ENCODE data around the gene MRRF.

MRRF gene

DNA sequence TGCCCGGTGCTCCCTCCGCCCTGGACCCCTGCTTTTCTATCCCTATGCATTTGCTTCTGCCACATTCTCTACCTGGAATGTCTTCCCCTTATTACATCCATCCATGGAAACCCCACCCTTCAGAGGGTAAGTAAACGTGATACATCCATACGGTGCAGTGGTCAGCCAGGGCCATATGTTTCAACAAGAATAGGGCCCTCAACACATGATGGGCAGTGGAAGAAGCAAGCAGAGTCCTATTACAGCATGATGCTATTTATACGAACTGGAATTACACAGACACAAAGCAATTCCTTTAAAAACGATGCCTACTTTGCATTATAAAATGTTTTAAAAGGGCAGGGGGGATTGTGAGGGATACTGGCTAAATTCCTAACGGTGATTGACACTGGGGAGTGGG is 68.0 kb downstream of the MRRF start:
- no peak for DNase-seq (ENCODE audit: low spot score)

DNA sequence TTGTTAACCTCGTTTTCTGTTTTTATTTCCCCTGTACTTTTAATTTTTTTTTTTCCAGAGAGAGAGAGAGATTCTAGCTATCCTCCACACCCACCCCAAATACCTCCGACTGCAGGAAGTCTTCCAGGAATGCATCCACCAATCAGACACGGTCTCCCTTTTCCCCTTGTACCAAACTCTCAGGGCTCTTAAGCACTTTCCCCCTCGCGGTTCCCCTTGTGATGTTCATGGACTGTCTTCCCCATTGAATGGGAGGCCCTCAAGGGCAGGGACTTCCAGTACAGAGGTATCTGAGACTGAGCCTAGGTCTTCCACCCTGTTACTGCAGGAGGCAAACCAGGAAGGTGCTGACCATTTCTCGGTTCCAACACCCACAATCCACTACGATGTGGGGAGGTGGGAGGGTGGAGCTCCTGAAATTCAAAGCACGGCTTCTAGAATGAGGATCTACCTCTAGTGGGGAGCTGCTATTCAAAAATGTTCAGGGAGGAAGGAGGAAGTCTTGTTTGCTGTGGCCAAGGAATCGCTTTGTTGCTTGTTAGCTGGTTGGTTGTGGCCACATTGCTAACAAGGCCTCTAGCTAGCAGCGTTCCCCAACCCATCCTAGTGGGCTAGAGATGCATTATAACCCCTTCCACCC is 68.6 kb downstream of the MRRF start:
- no peak for DNase-seq (ENCODE audit: low spot score)

DNA sequence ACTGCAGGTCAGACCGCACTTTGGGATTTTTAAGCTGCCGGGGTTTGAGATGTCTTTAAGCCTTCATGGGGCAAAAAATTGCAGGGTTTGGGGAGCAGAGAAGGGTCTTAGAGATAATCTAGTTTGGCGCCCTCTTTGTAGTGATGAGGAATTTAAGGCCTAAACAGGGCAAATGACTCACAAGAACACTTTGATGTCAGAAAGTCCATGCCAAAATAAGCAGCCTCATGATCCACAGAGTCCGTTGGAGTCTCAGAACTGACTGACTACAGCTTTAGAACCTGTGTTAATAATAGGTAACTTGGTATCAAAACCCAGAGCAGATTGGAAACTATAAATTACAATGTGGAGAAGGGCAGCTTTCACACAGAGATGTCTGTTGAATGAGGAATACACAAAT is 70.2 kb downstream of the MRRF start:
- no peak for DNase-seq (ENCODE audit: low spot score)

DNA sequence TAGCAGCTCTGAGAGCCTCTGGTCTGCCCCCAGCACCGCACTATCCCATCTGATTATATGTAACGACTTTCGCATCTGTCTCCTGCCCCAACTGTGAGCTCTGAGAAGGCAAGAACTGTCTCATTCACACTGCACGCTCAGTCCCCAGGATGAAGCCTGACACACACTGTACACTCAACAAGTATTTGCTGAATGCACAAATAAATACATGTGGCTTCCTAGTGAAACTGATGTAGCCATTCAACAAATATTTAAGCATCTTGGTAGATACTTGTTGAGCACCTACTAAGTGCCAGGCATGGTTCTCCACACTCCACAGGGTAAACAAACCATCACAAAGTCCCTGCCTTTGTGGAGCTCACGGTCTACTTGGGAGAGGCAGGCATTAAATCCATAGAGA is 71.5 kb downstream of the MRRF start:
- DNase-seq (ENCODE audit: low spot score) = no peak

DNA sequence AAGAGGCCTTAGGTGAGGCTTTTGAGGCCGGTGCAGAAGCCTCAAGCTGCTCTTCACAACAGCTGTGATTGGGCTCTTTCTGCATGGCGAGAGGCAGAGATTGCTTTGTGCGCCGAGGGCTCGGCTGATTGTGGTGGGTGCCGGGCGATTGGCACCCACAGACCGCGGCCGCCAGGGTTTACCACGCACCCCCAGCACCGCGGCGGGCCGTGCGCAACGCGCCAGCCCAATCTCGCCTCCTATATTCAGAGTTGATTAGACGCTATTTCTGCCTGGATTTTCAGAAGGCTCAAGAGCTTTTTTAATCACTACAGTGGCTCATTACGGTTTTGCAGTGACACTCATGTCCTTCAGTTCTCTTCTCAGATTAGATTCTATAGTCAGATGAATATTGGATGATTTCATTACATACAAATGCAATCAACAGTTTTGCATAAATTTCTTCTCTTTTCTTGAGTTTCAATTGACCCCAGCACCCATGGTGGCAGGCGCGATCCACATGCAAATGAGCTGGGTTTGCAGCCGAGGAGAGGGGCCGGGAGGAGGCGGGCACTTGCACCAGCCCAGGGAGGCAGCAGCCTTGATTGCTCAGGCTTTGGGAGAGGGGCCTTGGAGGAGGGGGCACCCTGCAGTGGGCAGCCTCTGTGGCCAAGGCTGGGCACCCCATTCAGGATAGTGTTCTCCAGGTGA is 72.3 kb downstream of the MRRF start:
- no peak for DNase-seq (ENCODE audit: low spot score)

DNA sequence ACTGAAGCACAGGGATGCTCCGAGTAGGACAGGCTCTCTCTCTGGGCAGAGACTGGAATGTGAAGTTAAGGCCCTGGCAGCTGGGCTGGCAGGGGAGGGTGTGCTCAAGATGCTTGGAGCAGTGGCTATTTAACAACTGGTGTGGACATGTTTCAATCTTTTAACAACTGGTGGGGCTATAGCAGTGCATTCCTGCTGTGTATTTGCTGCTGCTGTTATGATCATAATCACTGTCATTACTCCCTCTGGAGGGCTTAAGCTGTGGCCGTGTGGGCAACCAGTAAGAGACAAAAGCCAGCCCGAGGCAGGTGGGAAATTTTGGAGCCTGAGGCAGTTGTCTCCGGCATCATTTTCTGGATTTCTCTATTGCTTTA is 72.9 kb downstream of the MRRF start:
- DNase-seq (ENCODE audit: low spot score) = no peak

DNA sequence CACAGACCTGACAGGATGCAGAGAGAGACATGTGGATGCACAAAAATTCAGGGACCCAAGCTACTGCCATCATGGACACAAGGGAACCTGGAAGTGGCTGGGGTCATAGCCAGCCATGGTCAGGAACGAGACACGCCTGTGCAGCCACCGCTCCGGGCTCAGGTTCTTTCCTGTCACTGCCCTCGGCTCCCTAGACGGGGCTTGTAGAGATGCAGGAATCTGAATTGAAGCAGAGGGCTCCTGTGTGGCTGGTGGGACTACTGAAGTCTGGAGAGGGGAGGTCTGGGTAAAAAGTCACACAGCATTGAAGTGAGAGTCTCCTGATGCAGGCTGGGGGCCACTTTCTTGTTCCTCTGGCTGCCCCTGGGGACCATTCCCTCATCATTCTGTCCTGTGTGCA is 73.9 kb downstream of the MRRF start:
- DNase-seq (ENCODE audit: low spot score) = no peak

DNA sequence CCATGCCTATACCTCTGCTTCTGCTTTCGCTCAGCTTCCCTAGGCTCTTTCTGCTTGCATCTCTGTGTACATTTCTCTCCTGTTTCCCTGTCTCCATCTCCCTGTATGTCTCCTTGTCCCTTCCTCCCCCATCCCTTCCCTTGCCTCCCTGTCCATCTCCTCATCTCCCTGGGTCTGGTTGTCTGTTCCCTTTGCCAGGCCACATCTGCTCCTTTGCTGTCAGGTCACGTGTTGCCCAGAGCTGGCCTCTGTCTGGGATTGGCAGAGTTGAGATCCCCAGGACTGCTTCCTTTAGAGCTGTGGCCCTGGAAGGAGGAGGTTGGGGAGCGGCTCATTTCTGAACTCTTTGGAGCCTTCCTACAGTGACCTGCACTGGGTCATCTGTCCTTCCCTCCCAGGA is 74.3 kb downstream of the MRRF start:
- DNase-seq (ENCODE audit: low spot score) = no peak

DNA sequence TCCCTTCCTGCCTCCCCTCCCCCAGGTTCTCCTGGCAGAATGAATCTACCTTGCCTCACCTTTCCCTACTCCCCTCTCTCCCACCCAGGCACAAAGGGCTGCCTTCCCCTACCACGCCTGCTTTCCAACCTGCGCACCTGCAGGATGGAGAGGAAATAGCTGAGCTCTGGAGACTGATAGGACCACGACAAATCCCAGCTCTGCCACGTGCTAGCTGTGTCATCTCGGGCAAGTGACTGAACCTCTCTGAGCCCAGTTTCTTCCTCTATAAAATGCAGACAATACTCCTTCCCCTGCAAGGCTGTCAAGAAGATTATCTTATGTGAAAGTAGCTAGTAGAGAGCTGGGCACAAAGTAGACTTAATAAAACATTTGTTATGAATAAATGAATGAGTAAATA is 74.9 kb downstream of the MRRF start:
- no peak for DNase-seq (ENCODE audit: low spot score)

DNA sequence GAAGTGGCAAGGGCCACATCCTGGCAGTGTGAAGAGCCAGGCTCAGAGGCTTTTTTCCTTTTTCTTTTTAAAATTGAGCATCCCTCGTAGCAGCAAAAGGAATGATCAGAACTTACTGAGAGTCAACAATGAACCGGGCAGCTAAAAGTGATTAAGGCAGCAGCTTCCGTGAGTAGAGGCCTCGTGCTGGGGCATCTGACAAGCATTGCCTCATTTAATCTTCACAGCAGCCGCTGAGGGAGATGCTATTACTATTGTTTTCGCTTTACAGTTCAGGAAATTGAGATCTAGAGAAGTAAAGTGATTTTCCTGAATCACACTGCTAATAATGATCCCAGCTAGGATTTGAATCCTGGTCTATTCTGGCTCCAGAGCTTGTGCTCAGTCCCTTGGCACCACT is 75.5 kb downstream of the MRRF start:
- no peak for DNase-seq (ENCODE audit: low spot score)

DNA sequence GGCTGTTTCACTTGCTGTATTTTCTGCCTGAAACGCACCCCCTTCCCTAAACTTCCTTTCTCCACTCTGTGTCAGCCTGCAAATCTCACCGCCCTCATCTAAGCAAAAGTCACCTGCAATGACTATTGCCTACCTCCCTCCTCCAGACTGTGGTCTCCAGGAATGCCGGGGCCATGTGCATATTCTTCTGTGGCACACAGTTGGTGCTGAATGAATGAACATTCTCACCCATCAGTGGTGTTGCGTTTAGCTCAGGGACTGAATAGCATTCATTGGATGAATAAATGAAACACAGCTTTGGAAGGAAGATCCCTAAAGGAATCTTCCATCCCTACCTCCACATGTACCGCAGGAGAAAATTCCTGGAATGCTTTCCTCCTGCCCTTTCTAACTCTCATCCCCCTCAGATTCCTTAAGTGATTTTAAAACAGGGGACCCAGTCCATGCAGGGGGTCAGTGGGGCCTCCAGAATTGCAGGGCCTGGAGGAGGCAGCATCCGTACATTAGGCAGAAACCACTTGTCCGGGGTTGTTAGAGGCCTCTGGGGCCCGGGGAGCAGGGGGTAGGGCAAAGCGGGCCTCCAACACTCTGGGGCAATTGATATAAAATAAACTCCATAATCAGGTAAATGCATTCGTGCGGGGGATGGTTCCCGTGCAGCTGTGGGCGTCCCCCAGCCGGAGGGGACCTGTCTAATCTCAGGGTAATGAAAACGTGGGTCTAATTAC is 77.8 kb downstream of the MRRF start:
- DNase-seq (ENCODE audit: low spot score) = no peak

DNA sequence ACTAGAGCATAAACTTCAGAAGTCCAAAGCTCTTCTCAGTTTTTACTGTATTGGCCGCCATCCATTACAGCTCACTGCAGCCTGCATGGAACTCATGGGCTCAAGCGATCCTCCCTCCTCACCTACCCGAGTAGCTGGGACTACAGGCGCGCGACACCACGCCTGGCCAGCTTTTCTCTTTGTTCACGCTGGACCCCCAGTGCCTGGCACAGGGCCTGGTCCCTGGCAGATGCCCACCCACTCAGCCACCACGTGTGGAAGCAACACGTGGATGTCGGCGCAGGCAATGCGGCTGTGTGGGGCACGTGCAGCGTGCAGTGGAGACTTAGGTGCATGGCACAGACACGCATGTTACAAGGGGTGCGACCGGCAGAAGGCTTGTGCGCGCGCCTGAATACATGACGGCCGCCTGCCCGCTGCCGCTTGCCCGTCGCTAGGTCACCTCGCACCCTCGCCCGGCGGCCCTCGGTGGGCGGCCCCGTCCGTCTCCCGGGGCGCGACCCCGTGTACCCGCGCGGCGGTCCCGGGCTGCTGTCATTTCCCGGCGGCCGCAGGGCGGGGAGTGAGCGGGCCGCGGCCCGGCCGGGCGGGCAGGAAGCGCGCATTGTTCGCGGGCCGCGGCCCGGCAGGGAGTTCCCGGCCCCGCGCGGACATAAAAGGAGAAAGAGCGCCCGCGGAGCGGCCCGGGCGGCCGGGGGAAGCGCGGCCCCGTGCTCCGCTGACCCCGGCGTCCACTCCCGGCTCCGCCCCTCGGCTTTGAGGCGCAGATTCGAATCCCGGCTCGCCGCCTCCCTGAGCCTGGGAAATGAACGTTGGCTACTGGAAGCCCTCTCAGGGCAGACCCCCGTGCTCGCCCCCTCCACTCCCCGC is 82.0 kb downstream of the MRRF start:
- DNase-seq (ENCODE audit: low spot score) = no peak

DNA sequence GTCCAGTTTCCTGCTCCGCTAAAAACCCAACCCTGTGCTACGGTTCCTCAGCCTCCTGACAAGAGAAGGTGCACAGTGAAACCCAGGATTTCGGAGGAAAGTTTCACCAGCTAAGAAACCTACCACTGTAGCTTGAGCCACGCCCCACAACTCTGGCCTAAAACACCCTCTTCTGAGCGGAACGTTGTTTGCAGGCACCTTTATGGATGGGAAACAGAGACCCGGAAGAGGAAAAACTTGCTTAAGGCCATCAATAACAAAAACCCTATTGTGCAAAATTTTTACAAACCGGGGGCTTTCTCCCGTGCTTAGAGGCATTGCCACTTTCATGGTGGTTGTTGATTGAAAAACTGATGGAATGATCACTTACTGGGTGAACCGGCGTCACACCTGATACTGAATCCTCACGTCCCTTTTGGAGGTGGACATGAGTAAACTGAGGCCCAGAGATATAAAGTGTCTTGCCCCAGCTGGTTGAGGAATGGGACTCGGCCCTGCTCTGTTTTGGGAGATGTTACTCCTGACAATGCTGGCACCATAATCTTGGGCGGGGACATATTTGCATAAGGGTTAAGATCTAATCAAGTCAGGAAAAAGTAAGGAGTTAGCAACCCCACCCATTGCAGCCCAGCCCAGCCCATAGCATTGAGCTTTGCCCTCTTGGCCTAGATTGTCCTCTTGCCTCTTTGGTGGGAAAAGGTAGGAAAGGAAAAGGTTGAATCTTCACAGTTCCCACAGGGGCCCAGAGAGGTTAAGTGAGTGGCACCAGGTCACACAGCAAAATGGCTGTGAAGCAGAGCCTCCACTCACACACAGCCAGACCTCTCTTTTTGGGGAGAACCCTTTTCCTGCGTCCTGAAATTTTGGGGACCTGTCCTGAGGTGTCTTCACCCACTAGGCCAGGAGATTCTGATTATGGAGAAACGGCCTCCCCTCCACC is 82.9 kb downstream of the MRRF start:
- peak; percentile 75 for DNase-seq (ENCODE audit: low spot score)

DNA sequence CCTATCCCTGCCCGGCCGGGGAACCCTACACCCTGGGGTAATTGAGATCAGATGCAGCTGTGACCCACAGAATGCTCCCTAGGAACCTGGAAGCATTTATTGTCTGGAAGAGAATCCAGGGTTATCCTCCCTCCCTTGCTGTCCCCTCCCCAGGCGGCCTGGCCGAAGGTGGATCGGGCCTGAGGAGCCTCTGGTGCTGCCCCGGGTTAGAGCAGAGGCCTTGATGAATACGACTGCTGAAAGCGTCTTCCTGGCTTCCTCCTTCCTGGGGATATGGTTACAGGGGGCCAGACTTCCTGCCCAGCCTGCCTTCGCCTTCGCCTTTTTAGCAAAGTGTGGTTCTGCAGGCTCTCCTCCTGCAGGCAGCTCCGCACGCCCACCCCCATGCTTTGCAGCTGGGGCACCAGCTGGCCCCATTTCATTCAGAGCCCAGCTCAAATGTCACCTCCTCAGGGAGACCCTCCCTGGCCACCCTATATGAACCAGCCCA is 83.7 kb downstream of the MRRF start:
- no peak for DNase-seq (ENCODE audit: low spot score)

DNA sequence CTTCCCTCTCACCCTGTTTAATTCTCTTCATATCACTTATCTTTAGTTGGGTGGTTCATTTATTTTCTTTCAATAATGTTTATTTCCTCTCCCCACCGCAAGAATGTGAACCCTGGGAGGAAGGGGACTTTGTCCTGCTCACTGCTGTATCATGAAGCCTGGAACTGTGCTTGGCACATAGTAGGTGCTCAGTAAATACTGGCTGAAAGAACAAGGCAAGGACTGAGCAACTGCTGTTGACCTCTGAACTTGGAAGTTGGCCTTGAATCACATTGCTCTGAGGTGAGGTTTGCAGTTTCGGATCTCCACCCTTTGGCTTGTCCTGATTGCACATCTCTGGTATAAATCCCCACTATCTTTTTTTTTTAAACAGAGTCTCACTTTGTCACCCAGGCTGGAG is 84.1 kb downstream of the MRRF start:
- DNase-seq (ENCODE audit: low spot score) = no peak

DNA sequence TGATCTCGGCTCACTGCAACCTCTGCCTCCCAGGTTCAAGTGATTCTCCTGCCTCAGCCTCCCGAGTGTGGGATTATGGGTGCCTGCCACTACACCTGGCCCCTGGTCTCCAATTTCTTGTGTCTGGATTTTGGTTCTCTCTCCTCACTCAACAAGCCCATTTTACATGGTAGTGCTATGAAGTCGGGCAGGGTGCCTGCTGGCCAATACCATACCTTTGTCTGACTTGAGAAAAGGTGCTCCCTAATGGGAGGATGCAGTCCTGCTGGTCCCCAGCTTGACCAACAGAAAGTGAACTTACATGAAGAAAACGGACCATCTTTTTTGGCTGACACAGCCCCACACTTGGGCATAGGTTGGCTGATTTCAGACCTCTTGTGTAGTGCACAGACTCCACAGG is 84.5 kb downstream of the MRRF start:
- no peak for DNase-seq (ENCODE audit: low spot score)

DNA sequence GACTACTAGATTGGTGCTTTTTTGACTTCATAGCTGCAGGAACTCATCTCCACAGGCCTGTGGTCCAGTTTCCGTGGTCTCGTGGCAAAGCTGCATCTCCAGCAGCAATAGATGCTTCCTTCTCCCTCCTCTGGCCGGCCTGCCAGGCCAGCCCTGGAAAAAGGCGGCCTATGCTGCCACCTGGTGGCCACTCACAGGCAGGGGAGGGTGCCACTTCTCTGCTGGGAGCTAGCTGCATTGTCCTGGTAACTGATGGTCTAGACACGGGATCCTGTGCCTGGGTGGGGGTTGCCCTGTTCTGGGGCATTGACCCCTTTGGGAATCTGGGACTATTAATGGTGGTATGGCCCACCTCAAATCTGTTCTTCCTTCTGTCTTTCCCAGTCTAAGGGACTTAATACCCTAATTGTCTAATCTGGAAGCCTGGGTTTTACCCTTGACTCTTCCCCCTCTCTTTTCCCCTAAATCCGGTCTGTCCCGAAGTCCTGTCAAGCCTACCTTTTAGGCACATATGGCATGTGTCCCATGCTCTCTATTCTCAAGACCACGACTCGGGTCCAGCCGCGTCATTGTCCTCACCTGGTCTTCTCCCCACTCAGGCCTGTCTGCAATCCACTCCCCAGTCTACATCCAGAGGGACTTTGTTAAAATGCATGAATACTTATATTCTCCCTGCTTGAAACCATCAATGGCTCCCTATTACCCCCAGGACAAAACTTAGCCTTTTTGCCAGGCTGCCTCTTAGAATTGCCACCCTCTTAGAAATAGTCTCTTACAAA is 86.1 kb downstream of the MRRF start:
- DNase-seq (ENCODE audit: low spot score) = peak; percentile 86

DNA sequence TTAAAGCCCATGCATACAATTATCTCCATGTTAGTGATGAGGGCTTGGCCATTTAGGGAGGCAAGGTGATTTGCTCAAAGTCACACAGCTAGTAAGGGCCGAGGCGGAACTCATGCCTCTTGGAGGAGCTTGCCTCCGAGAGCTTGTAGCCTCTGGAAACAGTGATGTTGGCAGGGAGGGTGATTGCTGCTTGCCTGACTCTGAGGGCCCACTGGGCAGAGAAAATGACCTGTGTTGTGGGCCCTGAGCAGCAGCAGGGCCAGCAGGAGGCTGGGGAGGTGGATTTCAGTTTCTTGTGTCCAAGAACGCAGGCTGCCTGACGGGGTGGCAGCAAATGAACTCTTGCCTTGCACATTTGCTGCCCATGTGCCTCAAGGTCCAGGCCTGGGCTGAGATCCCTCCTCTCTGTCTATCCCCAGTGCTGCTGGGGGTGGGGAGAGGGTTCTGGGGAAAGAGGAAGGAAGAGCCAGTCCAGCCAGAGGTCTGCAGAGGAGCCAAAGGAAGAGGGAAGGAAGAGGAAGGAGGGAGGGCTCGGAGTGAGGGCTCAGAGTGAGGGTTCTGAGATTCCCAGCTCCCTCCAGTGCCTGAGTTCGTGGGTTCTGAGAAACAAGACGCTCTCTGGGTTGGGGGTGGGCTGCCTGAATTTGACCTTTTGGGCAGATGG is 90.0 kb downstream of the MRRF start:
- DNase-seq (ENCODE audit: low spot score) = no peak

DNA sequence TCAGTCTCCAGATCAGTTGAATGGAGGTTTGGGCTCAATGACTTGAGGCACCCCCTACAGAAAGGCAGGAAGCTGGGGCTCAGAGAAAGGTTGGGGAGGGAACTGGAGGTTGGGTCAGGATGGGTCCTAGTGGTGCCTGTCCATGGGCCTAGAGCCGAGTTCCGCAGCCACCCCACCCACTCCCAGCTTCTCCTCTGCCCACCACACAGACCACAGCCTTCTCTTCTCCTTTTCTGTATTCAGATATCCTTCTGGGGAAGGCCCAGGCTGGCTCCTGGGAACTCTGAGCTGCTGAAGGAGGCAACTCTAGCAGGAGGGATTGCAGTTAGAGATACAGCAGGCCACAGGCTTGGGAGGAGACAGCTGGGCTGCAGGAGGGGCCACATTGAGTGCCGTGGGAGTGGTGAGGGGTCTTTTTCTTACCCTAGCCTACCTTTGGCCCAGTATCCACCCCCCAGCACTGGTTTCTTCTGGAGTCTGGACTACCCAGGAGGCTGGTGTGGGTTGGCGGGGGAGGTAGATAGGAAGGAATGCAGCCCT is 90.7 kb downstream of the MRRF start:
- no peak for DNase-seq (ENCODE audit: low spot score)

DNA sequence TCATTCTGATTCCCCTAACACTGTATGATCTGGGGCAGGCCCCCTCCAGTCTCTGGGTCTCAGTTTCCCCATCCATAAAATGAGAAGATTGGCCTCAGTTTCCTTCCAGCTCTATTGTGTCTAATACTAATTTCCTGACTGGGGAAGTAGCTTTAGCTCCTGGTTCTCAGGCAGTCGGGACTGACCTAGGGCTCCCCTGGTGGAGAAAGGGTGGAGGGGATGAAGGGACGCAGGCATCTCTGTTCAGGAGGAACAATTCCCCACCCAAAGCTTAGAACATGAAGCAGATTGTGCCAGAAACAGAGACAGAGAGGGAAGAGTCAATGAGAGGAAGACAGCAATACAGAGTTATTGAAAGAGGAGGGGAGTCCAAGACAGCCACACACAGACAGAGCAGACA is 91.9 kb downstream of the MRRF start:
- DNase-seq (ENCODE audit: low spot score) = no peak

Measured in hematopoietic multipotent progenitor cell treated with erythropoietin and hydrocortisone succinate and interleukin-3 and kit ligand, for 17 days (in vitro differentiated cells).